GM10266 (cell line): Measurements from ENCODE around the gene FANCM.

Source experiments
- DNase-seq: peaks from one replicate; pipeline ENCODE4 v3.0.0; 2012; ENCODE audit errors: extremely low spot score
- CTCF ChIP-seq: IDR thresholded peaks from 2 replicates; pipeline ENCODE4 v1.5.1; 2012; ENCODE audit warnings: mild to moderate bottlenecking, low read depth; ENCODE audit not compliant: control insufficient read depth, insufficient read depth; ENCODE audit errors: missing control alignments

Gene FANCM

GRCh38 chr14:45227566-45227965, 91.8 kb downstream of the FANCM start:
- no peak for DNase-seq
- no peak for TF ChIP-seq CTCF

- DNase-seq, result no peak
- no peak for TF ChIP-seq CTCF
Observed at GRCh38 chr14:45238988-45239387, 103.3 kb downstream of the FANCM start.

GRCh38 chr14:45242706-45243105, 107.0 kb downstream of the FANCM start:
- TF ChIP-seq CTCF, result no peak
- DNase-seq, result no peak

- TF ChIP-seq CTCF, result no peak
- no peak for DNase-seq
Observed at GRCh38 chr14:45246151-45246550, 110.4 kb downstream of the FANCM start.

- no peak for TF ChIP-seq CTCF
- no peak for DNase-seq
Observed at GRCh38 chr14:45246691-45247090, 111.0 kb downstream of the FANCM start.

GRCh38 chr14:45247427-45247826, 111.7 kb downstream of the FANCM start:
- no peak for TF ChIP-seq CTCF
- no peak for DNase-seq

GRCh38 chr14:45249856-45250575, 114.3 kb downstream of the FANCM start:
- TF ChIP-seq CTCF, result no peak
- DNase-seq, result peak; percentile 31
